Spleen (tissue), 7 donors: Measurements from ENCODE around the gene SREBF2.

Experiments used
- CTCF ChIP-seq, 11 experiments: fragments of 200-600 bp in 7 of 11; fragments of 450-650 bp in 4 of 11; sonication (generic) in 4 of 11; IDR thresholded peaks in 8 of 11; conservative IDR thresholded peaks in 3 of 11; 1 replicate in 7 of 11; 2 replicates in 4 of 11; pipeline versions ENCODE4 v1.4.0 to v1.8.0; 2016 to 2021; ENCODE audit warnings: antibody characterized with exemption in 11 of 11, inconsistent platforms in 4 of 11, mild to moderate bottlenecking in 1 of 11
- POLR2A ChIP-seq, 3 donors: fragments of 450-650 bp; IDR thresholded peaks; one replicate each; pipeline ENCODE4 v1.5.1; 2017; ENCODE audit warnings: antibody characterized with exemption in 3 of 3, mild to moderate bottlenecking in 1 of 3
- donor health status: DM: no; HTN: no; CAD: no; lungs with moderate emphysema.
- donor health status: DM: no; HTN: no; CAD: no.
- donor health status: DM: no; HTN: no; CAD: no.

- no peak for TF ChIP-seq POLR2A (IDR thresholded peaks at IDR 0.05)
- TF ChIP-seq CTCF (IDR thresholded peaks at IDR 0.05 in 8 of 11, conservative IDR thresholded peaks at IDR 0.05 in 3 of 11) = no peak
Measured at GRCh38 chr22:41885116-41885515, 52.2 kb downstream of the SREBF2 start.
